Dedifferentiated amniotic fluid mesenchymal stem cell (primary cell): ENCODE measurements around the gene OSBPL8.

ENCODE experiments used
- DNase-seq: peaks from one replicate; pipeline ENCODE4 v3.0.0-alpha.2; 2016; ENCODE audit errors: extremely low spot score

Gene OSBPL8

GRCh38 chr12:76303989-76304460 lies 255.5 kb downstream of the OSBPL8 start:
- DNase-seq = no peak

GRCh38 chr12:76303365-76303764 lies 256.2 kb downstream of the OSBPL8 start:
- no peak for DNase-seq
